ENCODE results near the gene NMNAT2. TPM values are rescaled to one million over a fixed set of nuclear protein-coding genes. Genes with fewer than 3 reads are reported as not detected.

NMNAT2 gene
- polyA plus RNA-seq, 3 donors: 0.22 to 0.43 TPM; not detected in 1

DNA sequence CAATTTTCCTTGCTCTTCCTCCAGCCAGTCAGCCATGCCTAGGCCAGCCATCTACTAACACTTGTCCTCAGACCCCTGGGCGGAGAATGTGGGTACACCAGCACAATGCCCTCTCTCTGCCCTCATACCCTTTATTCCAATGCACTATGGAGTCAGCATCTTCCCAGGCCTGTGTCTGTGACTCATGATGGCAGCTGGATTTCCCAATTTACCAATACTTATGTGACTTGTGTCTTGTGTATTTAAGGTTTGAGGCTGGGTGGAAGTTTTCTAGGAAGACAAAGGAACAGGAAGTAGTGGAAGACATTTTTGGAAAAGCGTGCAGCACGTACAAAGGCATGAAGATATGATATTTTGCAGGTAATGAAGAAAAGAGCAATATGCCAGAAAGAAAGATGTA is 114.3 kb downstream of the NMNAT2 start:
- no peak for TF ChIP-seq CTCF (IDR thresholded peaks at IDR 0.05)
- no peaks in the 10 kb centered on the region for H3K27me3 ChIP-seq (ENCODE audit: control insufficient read depth in 2 of 2, insufficient read depth in 2 of 2, low read length in 2 of 2)
- H3K36me3 ChIP-seq (replicated peaks in 1 of 2; ENCODE audit: control insufficient read depth in 1 of 2, insufficient read depth in 2 of 2, low read length in 2 of 2): no peaks in the 10 kb centered on the region
- H3K4me2 ChIP-seq (replicated peaks; ENCODE audit: extremely low read depth, low read length, poor library complexity, severe bottlenecking): no peak overlapping the region
- WGBS (ENCODE audit: insufficient coverage): 96% methylated on average over 3 of the region's 3 CpGs
- Mint-ChIP-seq H3K4me1 (no peaks in the 10 kb centered on the region), H3K4me3 (no peak overlapping the region), H3K9me3 (peaks cover 0 to 3% (median 1%) of the 10 kb centered on the region in 7 donors), H3K36me3 (no peaks in the 10 kb centered on the region), H3K27me3 (ENCODE audit: low read depth in 3 of 3) (peaks cover 3 to 8% (median 7%) of the 10 kb centered on the region in 3 donors), H3K27ac (no peak overlapping the region)
- H3K27ac ChIP-seq (ENCODE audit: low read depth in 1 of 2, low read length in 2 of 2): no peak overlapping the region
- H3K4me1 ChIP-seq (ENCODE audit: control insufficient read depth in 1 of 2, insufficient read depth in 2 of 2, low read length in 2 of 2): no peaks in the 10 kb centered on the region
- intact Hi-C loops (cut with micrococcal nuclease): no loop called here
- H3K9ac ChIP-seq (ENCODE audit: insufficient read depth, low read length, poor library complexity, severe bottlenecking): no peak overlapping the region
- no peaks in the 10 kb centered on the region for H3K9me3 ChIP-seq (replicated peaks in 1 of 2; ENCODE audit: control insufficient read depth in 1 of 2, insufficient read depth in 1 of 2, low read length in 2 of 2)
- H3K4me3 ChIP-seq (replicated peaks in 1 of 3; ENCODE audit: low read depth in 2 of 3, low read length in 3 of 3): no peak overlapping the region
- DNase-seq: no peak
- no peaks in the 10 kb centered on the region for H4K20me1 ChIP-seq (ENCODE audit: insufficient read depth, low read length)
- H2AFZ ChIP-seq (ENCODE audit: insufficient read depth, low read depth, low read length, poor library complexity, severe bottlenecking): no peak overlapping the region
- H3K79me2 ChIP-seq (ENCODE audit: insufficient read depth, low read length): no peaks in the 10 kb centered on the region

DNA sequence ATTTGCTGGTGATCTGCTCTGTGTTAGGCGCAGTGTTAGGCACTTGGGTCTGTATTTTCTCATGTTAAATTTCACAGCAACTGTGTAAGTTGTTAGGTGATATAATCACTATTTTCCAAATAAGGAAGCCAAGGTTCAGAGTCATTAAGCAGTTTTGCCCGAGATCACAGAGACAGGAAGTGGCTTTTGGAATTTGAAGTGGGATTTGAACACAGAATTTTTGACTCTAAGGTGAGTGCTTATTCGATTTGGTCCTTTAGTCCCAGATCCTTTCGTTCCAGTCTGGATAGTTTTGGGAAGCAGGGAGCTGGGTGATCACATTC is 114.9 kb downstream of the NMNAT2 start:
- Histone ChIP-seq H3K79me2 (ENCODE audit: insufficient read depth, low read length) (no peaks in the 10 kb centered on the region), H3K9ac (ENCODE audit: insufficient read depth, low read length, poor library complexity, severe bottlenecking) (no peak overlapping the region), H4K20me1 (ENCODE audit: insufficient read depth, low read length) (no peaks in the 10 kb centered on the region), H3K4me1 (ENCODE audit: control insufficient read depth in 1 of 2, insufficient read depth in 2 of 2, low read length in 2 of 2) (no peaks in the 10 kb centered on the region), H3K36me3 (replicated peaks in 1 of 2; ENCODE audit: control insufficient read depth in 1 of 2, insufficient read depth in 2 of 2, low read length in 2 of 2) (no peaks in the 10 kb centered on the region), H3K27me3 (ENCODE audit: control insufficient read depth in 2 of 2, insufficient read depth in 2 of 2, low read length in 2 of 2) (no peaks in the 10 kb centered on the region), H2AFZ (ENCODE audit: insufficient read depth, low read depth, low read length, poor library complexity, severe bottlenecking) (no peak overlapping the region), H3K4me2 (replicated peaks; ENCODE audit: extremely low read depth, low read length, poor library complexity, severe bottlenecking) (no peak overlapping the region), H3K4me3 (replicated peaks in 1 of 3; ENCODE audit: low read depth in 2 of 3, low read length in 3 of 3) (no peak overlapping the region), H3K9me3 (replicated peaks in 1 of 2; ENCODE audit: control insufficient read depth in 1 of 2, insufficient read depth in 1 of 2, low read length in 2 of 2) (no peaks in the 10 kb centered on the region), H3K27ac (ENCODE audit: low read depth in 1 of 2, low read length in 2 of 2) (no peak overlapping the region)
- H3K27ac Mint-ChIP-seq: no peak overlapping the region
- intact Hi-C loops (cut with micrococcal nuclease): no loop called here
- no peak for DNase-seq
- peaks cover 3 to 7% (median 6%) of the 10 kb centered on the region in 3 donors for H3K27me3 Mint-ChIP-seq (ENCODE audit: low read depth in 3 of 3)
- H3K4me1 Mint-ChIP-seq: no peaks in the 10 kb centered on the region
- no peaks in the 10 kb centered on the region for H3K36me3 Mint-ChIP-seq
- peaks cover 0 to 3% (median 1%) of the 10 kb centered on the region in 7 donors for H3K9me3 Mint-ChIP-seq
- no peak for TF ChIP-seq CTCF (IDR thresholded peaks at IDR 0.05)
- no peak overlapping the region for H3K4me3 Mint-ChIP-seq
- WGBS (ENCODE audit: insufficient coverage): 0% methylated on average over 1 of the region's 4 CpGs

All from CD14-positive monocyte (primary cell).